NCI-H524 (cell line): ENCODE measurements around the gene FGF4.
"Not testable (repeated sequence)": the region's sequence is repeated elsewhere in the genome, so short reads cannot be mapped to it uniquely, and the experiment has no call there.

Experiments used
- DNase-seq, 2 experiments: peaks; one replicate each; lab custom pipeline; 2025; lab: John Stamatoyannopoulos, UW

Gene FGF4

DNA sequence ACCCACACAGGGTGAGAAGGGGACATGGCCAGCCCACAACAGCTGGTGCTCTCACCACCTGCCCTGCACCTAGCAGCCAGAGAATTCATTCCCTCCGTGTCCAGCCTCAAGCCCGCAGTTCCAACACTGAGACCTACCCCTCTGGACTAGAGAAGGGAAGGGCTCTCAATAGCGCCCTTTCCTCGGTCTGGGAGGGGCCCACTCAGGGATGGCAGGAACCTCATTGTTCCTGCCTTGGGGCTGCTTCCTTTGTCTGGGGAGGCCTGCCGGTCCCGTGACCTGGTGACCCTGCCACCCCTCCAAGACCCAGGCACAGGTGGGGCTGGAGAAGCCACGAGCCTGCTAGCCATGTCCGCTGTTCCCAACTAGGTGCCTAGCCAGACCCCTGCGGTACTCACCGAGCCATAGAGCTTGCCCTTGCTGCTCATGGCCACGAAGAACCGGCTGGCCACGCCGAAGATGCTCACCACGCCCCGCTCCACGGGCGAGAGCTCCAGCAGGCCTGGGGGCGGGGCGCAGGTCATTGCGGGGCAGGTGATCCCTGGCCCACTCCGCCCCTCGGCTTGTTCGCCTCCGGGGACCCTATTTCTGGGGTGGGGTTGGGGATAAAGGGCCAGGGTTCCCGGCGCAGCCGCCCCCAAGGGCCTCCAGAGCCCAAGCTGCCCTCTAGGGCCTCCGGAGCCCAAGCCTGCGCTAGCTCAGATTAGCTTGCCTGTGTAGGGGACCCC lies 1.4 kb downstream of the FGF4 start:
- no peak for DNase-seq

DNA sequence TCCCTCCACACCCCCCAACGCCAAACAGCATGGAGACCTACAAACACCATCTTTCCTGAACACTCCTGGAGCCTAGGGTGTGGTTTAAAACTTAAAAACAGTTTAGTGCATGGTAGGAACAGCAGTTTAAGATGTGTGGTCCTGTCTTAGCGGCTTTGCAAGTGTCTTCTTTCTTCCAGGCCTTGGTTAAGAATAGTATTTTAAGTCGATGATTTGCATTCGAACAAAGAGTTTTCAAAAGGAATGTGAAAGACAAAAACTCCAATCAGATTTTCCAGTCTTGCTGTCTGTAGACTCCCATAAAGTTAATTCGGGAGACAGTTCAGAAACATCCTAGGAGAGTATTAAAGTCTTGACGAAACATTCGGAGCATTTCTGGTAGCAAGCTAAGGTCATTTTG lies 3.7 kb downstream of the FGF4 start:
- DNase-seq = no peak

DNA sequence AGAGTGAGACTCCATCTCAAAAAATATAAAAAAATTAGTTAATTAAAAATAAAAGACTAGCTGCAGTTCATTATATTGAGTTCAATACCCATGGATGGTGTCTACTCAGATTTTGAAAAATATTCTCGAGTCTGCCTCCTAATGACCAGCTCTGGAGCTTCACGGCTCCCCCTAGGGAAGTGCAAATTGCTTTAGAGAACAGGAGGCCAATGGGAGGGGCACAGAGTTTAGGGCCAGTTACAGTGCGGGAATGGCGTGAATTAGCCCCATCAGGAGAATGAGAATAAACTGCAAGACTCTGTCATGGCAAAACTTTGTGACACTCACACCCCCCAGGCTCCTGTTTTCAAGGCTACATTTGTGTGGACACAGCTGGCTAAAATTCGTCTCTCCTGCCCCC lies 4.6 kb downstream of the FGF4 start:
- DNase-seq = no peak

DNA sequence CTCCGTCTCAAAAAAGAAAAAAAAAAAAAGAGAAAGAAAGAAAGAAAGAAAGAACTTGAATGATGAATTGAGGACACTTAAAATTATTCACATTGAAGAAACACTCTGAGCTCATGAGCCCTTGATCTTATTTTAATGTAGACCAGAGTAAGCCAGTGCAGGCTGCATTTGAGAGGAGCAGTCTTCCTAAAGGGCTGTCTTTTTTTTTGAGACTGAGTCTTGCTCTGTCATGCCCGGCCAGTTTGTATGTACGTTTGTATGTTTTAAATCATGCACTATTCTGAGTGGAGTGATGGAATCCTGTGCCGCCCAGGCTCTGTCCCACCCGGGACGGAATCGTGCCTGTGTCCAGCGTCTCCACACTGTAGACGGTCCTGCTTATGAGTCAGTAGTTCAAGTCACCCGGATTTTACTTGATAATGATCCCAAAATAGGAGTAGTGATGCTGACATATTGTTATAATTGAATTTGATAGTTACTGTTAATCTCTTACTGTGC lies 9.6 kb downstream of the FGF4 start:
- no peak for DNase-seq

DNA sequence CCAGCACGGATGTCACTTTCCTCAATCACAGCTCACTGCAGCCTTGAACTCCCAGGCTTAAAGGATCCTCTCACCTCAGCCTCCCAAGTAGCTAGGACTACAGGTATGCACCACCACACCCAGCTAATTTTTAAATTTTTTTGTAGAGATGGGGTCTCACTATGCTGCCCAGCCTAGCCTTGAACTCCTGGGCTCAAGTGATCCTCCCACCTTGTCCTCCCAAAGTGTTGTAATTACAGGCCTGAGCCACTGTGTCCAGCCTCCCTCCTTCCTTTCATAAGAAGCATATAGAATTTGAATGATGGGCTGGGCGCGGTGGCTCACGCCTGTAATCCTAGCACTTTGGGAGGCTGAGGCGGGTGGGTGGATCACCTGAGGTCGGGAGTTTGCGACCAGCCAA lies 10.2 kb downstream of the FGF4 start:
- DNase-seq = not testable (repeated sequence)

DNA sequence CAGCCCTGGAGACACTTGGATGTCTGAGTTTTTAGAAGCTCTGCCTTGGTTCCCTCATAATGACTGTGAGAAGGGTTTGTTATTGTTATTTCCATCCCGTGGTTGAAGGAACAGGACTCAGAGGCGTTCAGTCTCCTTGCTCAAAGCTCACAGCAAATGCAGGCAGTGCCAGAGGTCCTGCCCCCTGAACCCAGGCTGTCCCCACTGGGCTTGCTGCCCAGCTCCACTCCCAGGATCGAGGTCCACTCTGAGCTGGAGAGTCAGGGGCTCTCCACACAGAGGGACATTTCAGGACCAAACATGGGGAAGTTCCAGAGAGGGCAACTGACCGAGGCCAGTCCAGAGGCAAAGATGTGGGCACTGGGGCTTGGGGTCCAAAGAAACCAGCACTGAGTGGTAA lies 14.8 kb downstream of the FGF4 start:
- no peak for DNase-seq

DNA sequence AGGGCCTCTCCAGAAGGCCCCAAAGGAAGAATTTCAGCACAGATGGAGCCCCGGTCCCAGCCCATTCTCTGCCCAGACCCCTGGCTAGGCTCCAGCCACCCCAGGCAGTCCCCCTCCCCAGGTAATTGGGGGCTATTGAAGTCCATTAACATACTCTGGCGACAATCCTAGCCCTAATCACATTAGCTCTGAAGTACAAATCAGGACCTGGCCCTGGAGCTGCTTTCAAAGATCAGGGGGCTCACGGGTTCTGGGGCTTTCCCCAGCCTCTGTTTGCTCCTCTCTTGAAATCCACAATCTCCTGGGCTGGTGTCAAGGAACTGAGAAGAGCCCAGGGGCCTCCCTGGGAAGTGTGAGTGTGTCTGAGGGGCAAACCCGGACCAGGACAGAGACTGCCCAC lies 22.3 kb downstream of the FGF4 start:
- DNase-seq = no peak

DNA sequence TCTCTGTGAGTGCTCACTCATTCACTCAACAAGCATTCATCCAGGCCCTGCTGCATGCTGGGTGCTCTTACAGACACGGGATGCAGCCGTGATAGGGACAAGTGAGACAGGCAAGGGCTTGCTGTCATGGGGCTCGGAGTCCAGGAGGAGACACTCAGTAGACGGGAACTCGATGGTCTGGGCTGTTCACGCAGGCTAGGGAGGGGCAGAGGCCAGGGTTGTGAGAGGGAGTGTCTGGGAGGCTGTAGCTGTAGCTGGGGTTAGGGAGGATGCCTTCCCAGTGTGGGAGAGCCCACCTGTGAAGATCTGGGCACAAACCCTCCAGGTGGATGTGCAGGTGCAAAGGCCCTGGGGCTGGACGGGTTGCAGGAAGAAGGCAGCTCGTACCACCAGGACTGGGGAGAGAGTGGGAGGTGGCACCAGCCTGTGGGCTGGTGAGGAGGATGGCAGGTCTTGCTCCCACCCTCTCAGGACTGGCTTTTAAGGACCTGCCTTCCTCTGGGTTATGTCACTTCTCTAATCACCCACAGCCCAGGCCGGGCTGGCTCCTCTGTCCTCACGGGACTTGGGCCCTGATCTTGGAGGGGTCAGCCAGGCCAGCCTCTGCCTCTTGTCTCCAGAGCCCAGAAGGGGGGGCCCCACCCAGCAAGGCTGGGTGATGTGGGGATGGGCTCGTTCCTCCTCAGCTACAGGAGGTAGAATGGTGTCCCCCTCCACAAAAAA lies 24.1 kb downstream of the FGF4 start:
- no peak for DNase-seq

DNA sequence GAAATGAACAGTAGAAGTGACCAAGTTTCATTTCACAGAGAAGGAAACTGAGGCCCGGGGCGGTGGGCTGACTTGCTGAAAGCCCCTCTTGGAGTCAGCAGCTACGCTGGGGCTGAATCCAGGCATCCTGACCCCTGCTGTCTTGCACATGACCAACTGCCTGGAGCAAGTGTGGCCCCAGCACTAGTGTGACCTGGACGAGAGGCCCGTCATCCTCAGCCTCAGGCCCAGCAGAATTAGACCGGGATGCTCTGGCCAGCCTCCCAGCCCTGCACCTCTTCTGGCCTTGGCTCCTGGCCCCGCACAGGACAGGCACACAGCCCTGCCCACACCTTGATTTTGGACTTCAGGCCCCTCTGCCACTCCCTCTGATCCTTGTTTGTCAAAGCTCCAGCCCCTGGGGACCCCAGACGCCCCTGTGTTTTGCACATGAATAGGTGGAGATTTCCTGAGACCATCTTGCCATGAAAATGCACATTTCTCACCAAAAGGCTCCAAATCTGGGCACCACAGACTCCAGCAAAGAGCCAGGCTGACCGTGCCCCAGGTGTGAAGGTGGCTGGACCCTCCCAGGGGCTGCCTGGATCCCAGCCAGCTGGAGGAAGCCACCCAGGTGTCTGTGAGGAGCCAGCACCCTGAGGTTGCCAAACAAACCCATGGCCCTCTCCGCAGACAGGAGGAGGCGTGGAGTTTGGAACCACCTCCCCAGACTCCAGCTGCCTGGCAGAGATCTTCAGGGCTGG lies 24.9 kb downstream of the FGF4 start:
- DNase-seq = no peak

DNA sequence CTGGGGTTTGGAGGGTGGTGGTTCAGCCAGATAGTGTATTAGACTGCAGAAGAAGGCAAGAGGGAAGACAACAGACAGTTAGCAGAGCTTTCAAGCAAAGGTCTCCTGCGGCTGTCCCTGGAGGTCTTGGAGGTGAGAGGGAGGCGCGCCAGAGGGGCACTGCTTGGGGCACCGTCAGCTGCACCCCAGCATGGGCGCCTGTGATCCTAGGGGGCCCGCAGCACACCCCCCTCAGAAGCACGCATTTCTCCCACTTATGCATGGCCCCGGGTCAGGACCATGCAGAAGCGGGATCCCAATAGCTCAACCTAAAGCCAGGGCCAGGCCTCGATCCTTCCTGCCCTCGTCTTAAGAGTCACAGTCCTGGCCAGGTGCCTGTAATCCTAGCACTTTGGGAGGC lies 26.5 kb downstream of the FGF4 start:
- DNase-seq = no peak

DNA sequence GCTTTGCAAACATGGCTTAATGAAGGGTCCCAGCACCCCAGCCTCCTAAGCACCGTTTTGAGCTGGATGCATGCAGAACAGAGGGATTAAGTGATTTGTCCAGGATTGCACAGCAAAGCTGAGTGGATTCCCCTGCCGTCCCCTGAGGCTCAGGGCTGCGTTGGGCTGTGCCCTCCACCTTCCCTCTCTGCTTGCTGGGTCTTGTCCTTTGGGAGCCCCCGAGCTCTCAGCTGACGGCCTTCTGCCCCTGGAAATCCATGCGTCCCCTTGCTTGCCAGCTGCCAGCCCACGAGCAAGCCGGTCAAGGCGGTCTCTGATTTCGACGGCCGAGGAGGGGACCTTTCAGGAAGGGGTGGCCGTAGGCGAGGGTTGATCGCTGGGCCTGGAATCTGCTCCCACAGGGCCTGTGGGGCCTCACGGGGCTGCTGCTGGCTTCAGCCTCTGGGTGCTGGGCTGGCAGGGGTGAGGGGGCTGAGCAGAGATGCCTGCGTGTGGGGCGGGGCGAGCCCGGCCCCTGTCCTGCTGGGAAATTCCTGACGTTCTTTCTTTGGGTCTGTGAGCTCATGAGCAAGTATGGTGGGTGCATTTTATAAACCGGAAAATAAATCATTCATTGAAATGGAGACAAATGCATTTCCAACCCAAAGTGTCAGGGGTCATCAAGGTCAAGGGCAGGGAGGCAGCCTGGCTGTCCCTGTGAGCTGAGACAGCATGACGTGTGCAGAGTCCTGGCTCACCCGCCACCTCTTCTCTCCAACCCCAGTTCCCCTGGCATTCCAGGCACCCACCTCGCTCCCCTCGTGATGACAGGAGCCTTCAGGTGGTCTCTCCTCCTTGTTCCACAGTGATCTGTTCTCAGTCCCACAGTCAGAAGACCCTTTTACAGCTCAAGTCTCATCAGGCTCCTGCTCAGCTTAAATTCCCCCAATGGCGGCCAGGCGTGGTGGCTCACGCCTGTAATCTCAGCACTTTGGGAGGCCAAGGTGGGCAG lies 28.1 kb downstream of the FGF4 start:
- no peak for DNase-seq

DNA sequence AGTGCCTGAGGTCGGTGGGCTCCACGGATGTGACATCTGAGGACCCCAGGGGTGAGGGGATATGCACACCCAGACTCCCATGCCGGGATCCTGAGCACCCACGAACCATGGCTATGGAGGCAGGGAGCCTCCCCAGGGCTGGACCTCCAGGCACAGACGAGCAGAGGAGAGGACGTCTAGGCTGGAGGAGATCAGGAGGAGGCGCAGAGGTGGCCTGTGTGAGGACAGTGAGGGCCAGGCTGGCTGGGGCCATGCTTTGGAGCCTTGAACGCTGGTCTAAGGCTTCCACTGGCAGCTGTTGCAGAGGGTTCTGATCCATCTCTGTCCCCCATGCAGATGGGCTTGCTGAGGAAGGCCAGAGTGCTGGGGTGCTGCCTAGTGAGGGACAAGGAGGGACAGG lies 29.0 kb downstream of the FGF4 start:
- no peak for DNase-seq

DNA sequence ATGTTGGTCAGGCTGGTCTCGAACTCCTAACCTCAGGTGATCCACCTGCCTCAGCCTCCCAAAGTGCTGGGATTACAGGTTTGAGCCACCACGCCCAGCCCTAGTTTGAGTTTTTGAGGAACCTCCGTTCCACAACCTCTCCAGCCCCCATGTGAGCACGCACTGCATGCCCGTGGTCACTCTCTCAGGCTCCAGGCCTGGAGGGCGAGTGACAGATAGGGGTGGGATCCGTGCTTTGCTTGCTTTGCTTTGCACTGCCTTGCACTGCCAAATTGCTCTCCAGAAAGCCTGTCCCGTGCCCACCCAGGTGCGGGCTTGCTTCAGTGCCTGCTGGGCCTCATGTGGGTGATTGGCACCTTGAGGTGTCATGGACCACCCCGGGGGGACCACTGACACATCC lies 29.9 kb downstream of the FGF4 start:
- DNase-seq = no peak

DNA sequence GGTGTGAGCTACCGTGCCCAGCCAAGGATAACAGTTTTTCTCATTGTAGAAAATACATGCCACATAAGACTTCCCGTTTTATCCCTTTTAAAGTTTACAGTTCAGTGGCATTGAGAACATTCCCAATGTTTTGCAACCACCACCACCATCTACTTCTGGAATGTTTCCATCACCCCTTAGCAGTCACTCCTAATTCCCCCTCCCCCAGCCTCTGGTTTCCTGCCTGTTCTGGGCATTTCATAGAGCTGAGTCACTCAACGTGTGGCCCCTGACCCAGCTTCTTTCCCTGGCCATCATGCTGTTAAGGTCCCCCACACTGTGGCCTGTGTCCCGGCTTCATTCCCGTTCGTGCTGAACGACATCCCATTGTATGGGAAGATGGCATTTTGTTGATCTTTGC lies 30.7 kb downstream of the FGF4 start:
- DNase-seq = no peak

DNA sequence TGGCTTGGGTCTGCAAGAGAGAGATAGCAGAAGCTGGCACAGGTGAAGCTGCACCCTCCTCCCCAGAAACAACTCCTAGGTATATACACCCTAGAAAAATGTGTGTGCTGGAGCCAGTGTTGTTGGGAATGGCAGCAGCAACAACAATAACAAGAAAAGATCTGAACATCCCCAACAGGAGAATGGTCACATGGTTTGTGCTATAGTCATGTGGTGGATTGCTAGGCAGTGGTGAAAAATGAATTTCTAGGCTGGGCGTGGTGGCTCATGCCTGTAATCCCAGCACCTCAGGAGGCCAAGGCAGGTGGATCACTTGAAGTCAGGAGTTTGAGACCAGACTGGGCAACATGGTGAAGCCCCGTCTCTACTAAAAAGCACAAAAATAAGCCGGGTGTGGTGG lies 40.3 kb downstream of the FGF4 start:
- DNase-seq = no peak

DNA sequence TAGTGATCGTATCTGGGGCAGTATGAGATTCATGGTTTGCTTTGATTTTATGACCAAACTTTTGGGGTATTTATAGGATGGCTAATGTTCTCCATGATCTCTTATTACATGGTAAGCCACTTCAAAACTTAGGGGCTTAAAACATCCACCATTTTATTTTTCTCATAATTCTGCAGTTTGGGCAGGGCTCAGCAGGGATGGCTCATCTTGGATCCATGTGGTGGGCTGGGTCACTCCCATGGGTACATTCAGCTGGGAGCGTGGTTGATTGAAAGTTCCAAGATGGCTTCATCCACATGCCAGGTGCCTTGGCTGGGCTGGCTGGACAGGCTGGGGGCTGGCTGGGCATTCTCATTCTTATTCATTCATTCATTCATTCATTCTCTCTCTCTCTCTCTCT lies 40.8 kb downstream of the FGF4 start:
- no peak for DNase-seq

DNA sequence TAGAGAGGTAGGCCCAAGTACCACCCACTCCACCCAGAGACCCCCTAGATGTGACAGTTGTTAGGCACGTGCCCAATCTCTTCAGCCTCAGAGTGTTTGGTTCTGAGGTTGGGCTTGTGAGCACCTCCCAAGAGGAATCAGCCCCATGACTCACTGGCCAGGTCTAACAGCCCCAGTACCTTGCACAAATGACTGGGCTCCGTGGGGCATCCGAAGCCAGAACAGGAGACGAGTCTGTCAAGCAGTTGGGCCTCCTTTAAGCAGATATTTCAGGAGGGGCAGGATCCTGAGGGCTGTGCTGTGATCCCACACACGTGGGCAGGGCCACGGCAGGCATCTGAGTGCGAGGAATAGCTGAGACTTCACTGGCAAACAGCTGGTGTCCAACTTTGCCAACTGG lies 42.2 kb downstream of the FGF4 start:
- DNase-seq = no peak

DNA sequence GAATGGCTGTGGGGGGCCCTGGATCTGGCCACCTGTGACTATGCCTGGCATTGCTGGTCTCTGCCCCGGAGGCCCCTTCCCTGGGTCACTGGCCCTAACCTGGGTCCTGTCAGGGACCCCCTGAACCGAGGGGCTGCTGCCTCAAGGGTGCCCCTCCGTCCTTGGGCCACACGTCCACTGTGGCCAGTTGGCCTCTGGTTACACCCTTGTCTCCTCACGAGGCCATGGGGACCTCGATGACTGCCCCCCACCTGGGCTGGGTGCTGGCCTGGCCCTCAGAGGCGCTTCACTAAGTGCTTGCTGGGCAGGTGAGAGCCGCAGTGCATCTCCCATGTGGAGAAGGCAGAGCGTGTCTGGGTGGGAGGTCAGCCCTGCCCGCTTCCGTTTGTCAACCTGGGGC lies 44.0 kb downstream of the FGF4 start:
- DNase-seq = no peak

DNA sequence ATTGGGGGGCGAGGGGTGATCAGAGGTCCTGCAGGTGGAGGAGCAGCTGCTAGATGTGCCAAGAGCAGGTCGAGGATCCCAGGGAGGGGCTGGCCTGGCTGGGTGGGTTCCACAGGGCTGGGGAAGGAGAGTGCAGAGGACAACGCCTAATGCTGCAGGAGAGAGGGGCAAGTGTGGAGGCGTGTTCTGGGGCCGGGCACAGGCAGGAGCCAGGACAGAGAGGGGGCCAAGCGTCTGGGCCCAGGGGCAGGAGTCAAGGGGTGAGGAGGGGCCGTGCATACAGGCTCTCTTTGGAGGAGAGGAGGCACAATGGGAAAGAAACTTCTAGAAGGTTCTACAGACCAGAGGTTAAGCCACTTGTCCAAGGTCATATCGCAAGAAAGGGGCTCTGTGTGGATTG lies 44.6 kb downstream of the FGF4 start:
- DNase-seq = no peak

DNA sequence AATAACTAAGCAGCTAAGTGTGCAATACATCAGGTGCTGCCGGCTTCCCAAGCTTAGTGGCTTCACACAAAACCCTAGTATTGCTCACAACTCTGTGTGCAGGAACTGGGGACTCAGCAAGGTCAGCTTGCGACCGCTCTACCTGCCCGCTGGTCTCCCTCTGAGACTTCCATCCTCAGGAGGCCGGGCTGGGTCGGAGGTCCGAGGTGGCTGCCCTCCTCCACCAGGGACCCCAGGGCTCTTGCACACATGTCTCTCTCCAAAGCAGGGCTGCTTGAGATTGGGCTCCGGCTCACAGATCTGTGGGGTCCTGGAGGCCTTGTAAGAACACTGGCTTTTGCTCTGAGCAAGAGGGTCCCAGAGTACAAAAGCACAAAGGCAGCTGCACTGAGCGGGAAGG lies 45.9 kb downstream of the FGF4 start:
- DNase-seq = no peak

DNA sequence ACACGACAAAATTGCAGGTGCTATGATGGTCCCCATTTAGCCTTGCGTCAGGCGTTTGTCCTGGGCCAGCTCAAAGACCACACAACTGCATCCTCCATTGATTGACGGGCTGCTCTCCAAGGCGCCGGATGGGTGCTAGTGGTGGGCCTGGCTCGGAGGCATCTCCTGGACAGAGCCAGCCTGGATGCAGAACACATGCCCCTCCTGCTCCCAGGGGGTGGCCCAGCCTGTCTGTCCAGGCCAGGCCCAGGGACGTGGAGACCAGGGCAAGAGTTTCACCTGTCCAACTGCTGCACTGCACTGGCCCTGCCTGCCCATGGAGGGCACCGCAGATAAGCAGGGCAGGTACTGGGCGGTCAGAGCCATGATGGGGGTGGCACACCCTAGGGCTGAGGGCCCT lies 47.9 kb downstream of the FGF4 start:
- no peak for DNase-seq

DNA sequence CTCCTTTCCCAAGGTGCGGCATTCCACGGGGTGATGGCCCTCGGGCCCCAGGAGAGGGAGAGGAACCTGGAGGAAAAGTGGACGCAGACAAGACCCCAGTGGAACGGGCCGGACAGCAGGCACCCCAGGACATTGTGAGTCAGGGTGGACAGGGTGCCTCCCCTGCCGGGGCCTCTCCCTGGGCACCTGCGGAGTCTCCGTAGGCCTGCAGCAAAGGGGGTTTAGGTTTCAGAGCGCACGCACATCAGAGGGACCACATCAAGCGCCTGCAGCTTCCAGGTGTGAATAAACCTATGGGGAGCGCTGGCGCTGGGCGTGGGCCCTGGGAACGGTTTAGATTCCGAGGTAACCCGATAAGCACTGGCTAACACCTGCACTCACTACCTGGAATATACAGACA lies 48.7 kb downstream of the FGF4 start:
- no peak for DNase-seq
